ENCODE measurements around the gene EFTUD2.
A peak's percentile ranks its signal among the peaks of the same experiment; 100 is the strongest.

EFTUD2 gene

GRCh38 chr17:44848257-44848795 lies 50.9 kb downstream of the EFTUD2 start:
- no peak for TF ChIP-seq CTCF (IDR thresholded peaks at IDR 0.05; ENCODE audit: extremely low read depth, insufficient read depth, missing control alignments)
- DNase-seq (ENCODE audit: low spot score) = no peak
- in situ Hi-C loops (cut with MboI; ENCODE audit: low pct_unique_long_range_greater_than_20kb, low sequenced_read_pairs, unreplicated experiment) = no loop called here

GRCh38 chr17:44847586-44847985 lies 51.7 kb downstream of the EFTUD2 start, which contains the start of gene HIGD1B:
Gene HIGD1B, plus strand, starts transcription at chr17:44847883. Its CDS starts 270 bp downstream, at chr17:44848153.
- no peak for DNase-seq (ENCODE audit: low spot score)
- no peak for TF ChIP-seq CTCF (IDR thresholded peaks at IDR 0.05; ENCODE audit: extremely low read depth, insufficient read depth, missing control alignments)
- in situ Hi-C loops (cut with MboI; ENCODE audit: low pct_unique_long_range_greater_than_20kb, low sequenced_read_pairs, unreplicated experiment) = no loop called here

- DNase-seq (ENCODE audit: low spot score) = no peak
- no peak for TF ChIP-seq CTCF (IDR thresholded peaks at IDR 0.05; ENCODE audit: extremely low read depth, insufficient read depth, missing control alignments)
- in situ Hi-C loops (cut with MboI; ENCODE audit: low pct_unique_long_range_greater_than_20kb, low sequenced_read_pairs, unreplicated experiment) = no loop called here
Observed at GRCh38 chr17:44846206-44846605, 53.0 kb downstream of the EFTUD2 start.

- no peak for TF ChIP-seq CTCF (IDR thresholded peaks at IDR 0.05; ENCODE audit: extremely low read depth, insufficient read depth, missing control alignments)
- in situ Hi-C loops (cut with MboI; ENCODE audit: low pct_unique_long_range_greater_than_20kb, low sequenced_read_pairs, unreplicated experiment) = no loop called here
- no peak for DNase-seq (ENCODE audit: low spot score)
Observed at GRCh38 chr17:44844390-44844830, 54.8 kb downstream of the EFTUD2 start.

- DNase-seq (ENCODE audit: low spot score) = no peak
- no peak for TF ChIP-seq CTCF (IDR thresholded peaks at IDR 0.05; ENCODE audit: extremely low read depth, insufficient read depth, missing control alignments)
- in situ Hi-C loops (cut with MboI; ENCODE audit: low pct_unique_long_range_greater_than_20kb, low sequenced_read_pairs, unreplicated experiment) = no loop called here
Observed at GRCh38 chr17:44842748-44843147, 56.5 kb downstream of the EFTUD2 start.

- in situ Hi-C loops (cut with MboI; ENCODE audit: low pct_unique_long_range_greater_than_20kb, low sequenced_read_pairs, unreplicated experiment) = no loop called here
- peak; percentile 10 for DNase-seq (ENCODE audit: low spot score)
- TF ChIP-seq CTCF (IDR thresholded peaks at IDR 0.05; ENCODE audit: extremely low read depth, insufficient read depth, missing control alignments) = no peak
Observed at GRCh38 chr17:44840936-44841335, 58.3 kb downstream of the EFTUD2 start.
